Keratinocyte (primary cell): ENCODE results near the gene STUB1. TPM values are rescaled to one million over a fixed set of nuclear protein-coding genes. Genes with fewer than 3 reads are reported as not detected.

ENCODE experiments used
- DNase-seq: peaks from one replicate; pipeline ENCODE4 v3.0.0-alpha.2; 2011; ENCODE audit warnings: low read depth, missing footprints, low spot score
- FAIRE-seq: peaks from 2 replicates; lab custom pipeline; 2011; peaks lifted over from hg19 to GRCh38; lab: Jason Lieb, UNC
- H2AFZ ChIP-seq: 2 replicates; pipeline ENCODE4 v1.6.0; 2012; ENCODE audit warnings: low read length, control low read depth, inconsistent platforms; ENCODE audit not compliant: control insufficient read depth
- H3K27ac ChIP-seq: 2 replicates; pipeline ENCODE4 v1.5.1; 2011; ENCODE audit warnings: low read length; ENCODE audit not compliant: control insufficient read depth, insufficient read depth
- H3K27me3 ChIP-seq: 3 replicates; pipeline ENCODE4 v1.6.0; 2011; ENCODE audit warnings: low read length; ENCODE audit not compliant: control insufficient read depth, insufficient read depth; ENCODE audit errors: extremely low read depth
- H3K36me3 ChIP-seq, 2 experiments: 2 replicates in 1 of 2; 3 replicates in 1 of 2; pipeline ENCODE4 v1.5.1; 2011; ENCODE audit warnings: low read length in 2 of 2, mild to moderate bottlenecking in 1 of 2; ENCODE audit not compliant: control insufficient read depth in 2 of 2, insufficient read depth in 2 of 2; ENCODE audit errors: extremely low read depth in 1 of 2
- H3K4me1 ChIP-seq: 3 replicates; pipeline ENCODE4 v1.5.1; 2011; ENCODE audit warnings: low read length; ENCODE audit not compliant: control insufficient read depth, insufficient read depth; ENCODE audit errors: extremely low read depth
- H3K4me2 ChIP-seq: 3 replicates; pipeline ENCODE4 v1.6.0; 2011; ENCODE audit warnings: low read depth, low read length; ENCODE audit not compliant: control insufficient read depth, insufficient read depth; ENCODE audit errors: extremely low read depth
- H3K4me3 ChIP-seq, 3 experiments: fragments of 200-600 bp in 1 of 3; sonication (generic) in 1 of 3; 2 replicates in 2 of 3; 3 replicates in 1 of 3; pipeline ENCODE4 v1.5.1; 2011 to 2016; ENCODE audit warnings: low read length in 3 of 3, mild to moderate bottlenecking in 3 of 3, control low read depth in 2 of 3, inconsistent platforms in 1 of 3, low read depth in 1 of 3, mixed read lengths in 1 of 3, mixed run types in 1 of 3, moderate library complexity in 1 of 3; ENCODE audit not compliant: control insufficient read depth in 2 of 3, insufficient read depth in 2 of 3; ENCODE audit errors: extremely low read depth in 1 of 3
- H3K79me2 ChIP-seq: 2 replicates; pipeline ENCODE4 v1.6.0; 2012; ENCODE audit warnings: low read length; ENCODE audit not compliant: control insufficient read depth, insufficient read depth
- H3K9ac ChIP-seq: 3 replicates; pipeline ENCODE4 v1.6.0; 2011; ENCODE audit warnings: low read length; ENCODE audit not compliant: control insufficient read depth, insufficient read depth; ENCODE audit errors: extremely low read depth
- H3K9me1 ChIP-seq: 3 replicates; pipeline ENCODE4 v1.6.0; 2011; ENCODE audit warnings: low read length; ENCODE audit not compliant: control insufficient read depth, insufficient read depth; ENCODE audit errors: extremely low read depth
- H3K9me3 ChIP-seq: 2 replicates; pipeline ENCODE4 v1.5.1; 2012; ENCODE audit warnings: low read depth, low read length; ENCODE audit not compliant: control insufficient read depth
- H4K20me1 ChIP-seq: 3 replicates; pipeline ENCODE4 v1.6.0; 2011; ENCODE audit warnings: low read length; ENCODE audit not compliant: control insufficient read depth, insufficient read depth; ENCODE audit errors: extremely low read depth
- EZH2 ChIP-seq: IDR thresholded peaks from one replicate; pipeline ENCODE4 v1.6.1; 2012; ENCODE audit warnings: inconsistent platforms, mild to moderate bottlenecking, low read length, moderate library complexity
- dilution Hi-C: fragments of 300-500 bp; cut with MboI; formaldehyde crosslinking; loops from one replicate; pipeline ENCODE4 v1.7.0; 2020; ENCODE audit warnings: low sequenced_read_pairs; ENCODE audit not compliant: extremely low pct_ligation_motif_present
- polyA plus RNA-seq, 5 experiments: library from polyadenylated mRNA; depleted of rRNA in 3 of 5; stranded (reverse) in 3 of 5; stranded (forward) in 1 of 5; unstranded in 1 of 5; fragments of >200 nt; gene quantifications; 1 replicate in 1 of 5; 2 replicates in 3 of 5; 3 replicates in 1 of 5; pipeline versions ENCODE4 v1.2.1 to v1.2.3, GENCODE V29; 2011 to 2012; ENCODE audit warnings: missing spikeins in 2 of 5, low read depth in 1 of 5, low replicate concordance in 1 of 5
- TF ChIP-seq, protein P1 (sequence below), 3 experiments: IDR thresholded peaks in 1 of 3; conservative IDR thresholded peaks in 1 of 3; optimal IDR thresholded peaks in 1 of 3; 2 replicates in 2 of 3; 3 replicates in 1 of 3; pipeline versions ENCODE3 to v1.5.1; 2011; ENCODE audit warnings: low read length in 3 of 3, mild to moderate bottlenecking in 3 of 3, moderate library complexity in 2 of 3, control low read depth in 1 of 3, inconsistent platforms in 1 of 3; ENCODE audit not compliant: insufficient read depth in 2 of 3; ENCODE audit errors: extremely low read depth in 1 of 3

The STUB1 gene
- polyA plus RNA-seq, 1 donor (not counting 4 experiments of a cell fraction or from before 2014, with no cell fraction given): 124 TPM

DNA sequence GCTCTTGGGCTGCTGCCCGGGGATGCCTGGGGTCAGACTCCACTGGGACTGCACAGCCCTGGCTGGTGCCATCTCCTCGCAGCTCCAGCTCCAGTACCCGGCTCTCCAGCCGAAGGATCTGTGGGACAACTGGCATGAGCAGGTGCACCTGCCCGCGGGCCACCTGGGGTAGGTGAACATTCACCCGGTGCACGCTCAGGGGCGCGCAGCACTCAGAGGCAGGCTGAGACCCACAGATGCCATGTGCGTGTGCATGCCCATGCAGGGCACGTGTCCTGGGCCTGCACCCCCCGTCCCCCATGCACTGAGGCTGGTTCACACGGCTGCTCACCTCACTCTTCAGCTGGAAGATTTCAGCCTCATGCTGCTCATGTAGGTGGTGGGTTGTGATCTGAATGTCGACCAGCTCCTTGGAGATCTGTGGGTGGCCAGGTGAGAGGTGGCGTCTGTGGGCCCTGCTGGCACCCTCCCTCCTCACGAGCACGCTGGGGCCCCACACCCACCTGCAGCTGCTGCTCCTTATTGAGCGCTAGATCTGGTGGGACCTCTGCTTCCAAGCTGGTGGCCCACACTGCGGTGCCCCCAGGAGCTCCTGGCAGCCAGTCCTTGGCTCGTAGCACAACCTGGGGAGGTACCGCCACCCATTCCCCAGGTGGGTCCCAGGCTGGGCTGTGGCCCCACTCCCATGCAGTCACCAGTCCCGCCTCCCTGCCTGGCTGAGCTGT lies 45.4 kb downstream of the STUB1 start:
- H3K27me3 ChIP-seq: no peaks in the 10 kb centered on the region
- DNase-seq (no peak), FAIRE-seq (no peak)
- peaks cover 2% of the 10 kb centered on the region for H3K9me1 ChIP-seq
- no peak overlapping the region for H2AFZ ChIP-seq
- dilution Hi-C loops: no loop called here
- no peak overlapping the region for H3K27ac ChIP-seq
- H3K9me3 ChIP-seq: no peaks in the 10 kb centered on the region
- H3K4me1 ChIP-seq: peaks cover 4% of the 10 kb centered on the region
- H4K20me1 ChIP-seq: no peaks in the 10 kb centered on the region
- peaks cover 0 to 6% of the 10 kb centered on the region in 2 experiments for H3K36me3 ChIP-seq
- no peak overlapping the region for H3K4me3 ChIP-seq
- TF ChIP-seq, protein P1, sequence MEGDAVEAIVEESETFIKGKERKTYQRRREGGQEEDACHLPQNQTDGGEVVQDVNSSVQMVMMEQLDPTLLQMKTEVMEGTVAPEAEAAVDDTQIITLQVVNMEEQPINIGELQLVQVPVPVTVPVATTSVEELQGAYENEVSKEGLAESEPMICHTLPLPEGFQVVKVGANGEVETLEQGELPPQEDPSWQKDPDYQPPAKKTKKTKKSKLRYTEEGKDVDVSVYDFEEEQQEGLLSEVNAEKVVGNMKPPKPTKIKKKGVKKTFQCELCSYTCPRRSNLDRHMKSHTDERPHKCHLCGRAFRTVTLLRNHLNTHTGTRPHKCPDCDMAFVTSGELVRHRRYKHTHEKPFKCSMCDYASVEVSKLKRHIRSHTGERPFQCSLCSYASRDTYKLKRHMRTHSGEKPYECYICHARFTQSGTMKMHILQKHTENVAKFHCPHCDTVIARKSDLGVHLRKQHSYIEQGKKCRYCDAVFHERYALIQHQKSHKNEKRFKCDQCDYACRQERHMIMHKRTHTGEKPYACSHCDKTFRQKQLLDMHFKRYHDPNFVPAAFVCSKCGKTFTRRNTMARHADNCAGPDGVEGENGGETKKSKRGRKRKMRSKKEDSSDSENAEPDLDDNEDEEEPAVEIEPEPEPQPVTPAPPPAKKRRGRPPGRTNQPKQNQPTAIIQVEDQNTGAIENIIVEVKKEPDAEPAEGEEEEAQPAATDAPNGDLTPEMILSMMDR (optimal IDR thresholded peaks at IDR 0.05 in 1 of 3, IDR thresholded peaks at IDR 0.05 in 1 of 3, conservative IDR thresholded peaks at IDR 0.05 in 1 of 3; ENCODE audit: extremely low read depth in 1 of 3, insufficient read depth in 2 of 3, low read length in 3 of 3): no peak
- peak; percentile 2 for TF ChIP-seq EZH2
- H3K4me2 ChIP-seq: no peak overlapping the region
- no peak overlapping the region for H3K9ac ChIP-seq
- no peaks in the 10 kb centered on the region for H3K79me2 ChIP-seq

DNA sequence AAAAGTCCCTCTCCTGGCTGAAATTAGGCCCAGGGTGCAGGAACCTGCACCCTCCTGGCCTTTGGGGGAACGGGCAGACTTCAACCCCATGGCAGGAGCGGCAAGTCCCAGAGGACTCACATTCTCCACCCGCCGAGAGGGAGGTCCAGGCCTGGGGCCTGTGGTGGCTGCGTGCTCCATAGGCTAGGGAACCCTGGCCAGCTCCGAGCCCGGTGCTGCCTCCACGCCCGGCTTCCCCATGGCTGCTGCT lies 45.9 kb downstream of the STUB1 start:
- H3K4me3 ChIP-seq: peak overlapping the region in 1 of 3 experiments; percentile 21
- FAIRE-seq: no peak

More for the DNA sequence above, 45.9 kb downstream of the STUB1 start:
- no peak overlapping the region for H3K9ac ChIP-seq
- no peaks in the 10 kb centered on the region for H3K9me3 ChIP-seq
- peaks cover 2% of the 10 kb centered on the region for H3K9me1 ChIP-seq
- no peak overlapping the region for H3K27ac ChIP-seq
- no peaks in the 10 kb centered on the region for H4K20me1 ChIP-seq
- no peak overlapping the region for H3K4me2 ChIP-seq
- TF ChIP-seq, protein P1 (optimal IDR thresholded peaks at IDR 0.05 in 1 of 3, IDR thresholded peaks at IDR 0.05 in 1 of 3, conservative IDR thresholded peaks at IDR 0.05 in 1 of 3; ENCODE audit: extremely low read depth in 1 of 3, insufficient read depth in 2 of 3, low read length in 3 of 3): no peak
- TF ChIP-seq EZH2: no peak
- no peaks in the 10 kb centered on the region for H3K27me3 ChIP-seq
- no peak for DNase-seq
- H3K4me1 ChIP-seq: peaks cover 4% of the 10 kb centered on the region
- H2AFZ ChIP-seq: no peak overlapping the region
- H3K79me2 ChIP-seq: no peaks in the 10 kb centered on the region
- dilution Hi-C loops: no loop called here
- peaks cover 0 to 6% of the 10 kb centered on the region in 2 experiments for H3K36me3 ChIP-seq
